SKM-1 treated with dmso at 0.1 percent for 144 hours (cell line): ENCODE results near the gene MAP3K12.
"Not testable (repeated sequence)": the region's sequence is repeated elsewhere in the genome, so short reads cannot be mapped to it uniquely, and the experiment has no call there.

Source experiments
- DNase-seq: peaks from one replicate; lab custom pipeline; 2025; ENCODE audit not compliant: unreplicated experiment; lab: John Stamatoyannopoulos, UW

MAP3K12 gene

GRCh38 chr12:53444593-53445325, 54.5 kb downstream of the MAP3K12 start:
- DNase-seq: not testable (repeated sequence)

- DNase-seq: no peak
These were observed 55.3 kb downstream of the MAP3K12 start for GRCh38 chr12:53443955-53444354.

GRCh38 chr12:53441040-53441833, 58.0 kb downstream of the MAP3K12 start, which contains the start of gene PRR13:
Gene PRR13, plus strand, starts transcription at chr12:53441734. Its CDS starts 981 bp downstream, at chr12:53442715.
- peak; percentile 84 for DNase-seq

DNA sequence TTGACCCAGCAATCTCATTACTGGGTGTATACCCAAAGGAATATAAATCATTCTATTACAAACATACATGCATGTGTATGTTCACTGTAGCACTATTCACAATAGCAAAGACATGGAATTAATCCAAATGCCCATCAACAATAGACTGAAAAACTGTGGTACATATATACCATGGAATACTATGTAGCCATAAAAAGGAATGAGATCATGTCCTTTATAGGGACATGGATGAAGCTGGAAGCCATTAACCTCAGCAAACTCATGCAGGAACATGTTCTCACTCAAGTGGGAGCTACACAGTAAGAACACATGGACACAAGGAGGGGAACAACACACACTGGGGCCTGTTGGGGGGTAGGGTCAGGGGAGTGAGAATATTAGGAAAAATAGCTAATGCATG, 59.7 kb downstream of the MAP3K12 start:
- not testable (repeated sequence) for DNase-seq

GRCh38 chr12:53435326-53435725, 63.9 kb downstream of the MAP3K12 start:
- not testable (repeated sequence) for DNase-seq

- DNase-seq: no peak
These were observed 68.1 kb downstream of the MAP3K12 start for GRCh38 chr12:53431187-53431586.

DNA sequence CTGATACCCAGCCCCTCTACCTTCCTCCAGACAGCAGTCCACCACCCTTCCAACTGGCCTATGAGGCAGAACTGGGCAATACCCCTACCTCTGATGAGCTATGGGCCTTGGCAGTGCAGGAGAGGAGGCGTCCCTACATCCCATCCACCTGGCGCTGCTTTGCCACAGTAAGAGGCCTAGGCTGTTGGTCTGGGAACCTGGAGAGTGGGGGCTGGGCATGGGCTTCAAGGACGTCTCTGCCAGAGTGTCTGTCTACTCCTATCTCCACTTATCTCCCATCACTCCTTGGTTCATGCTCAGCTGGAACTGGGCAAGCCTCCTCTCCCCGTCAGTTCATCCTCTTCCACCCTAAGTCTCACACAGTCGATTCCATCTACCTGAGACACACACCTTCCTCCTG, 69.1 kb downstream of the MAP3K12 start:
- no peak for DNase-seq
